HG02943 (cell line): ENCODE measurements around the gene CASZ1.

Experiments
- ATAC-seq: cut with Tn5 transposase; IDR thresholded peaks from one replicate; pipeline ENCODE4 v1.9.1; 2021; ENCODE audit warnings: mild to moderate bottlenecking, low read depth, moderate library complexity; ENCODE audit not compliant: unreplicated experiment

The CASZ1 gene

DNA sequence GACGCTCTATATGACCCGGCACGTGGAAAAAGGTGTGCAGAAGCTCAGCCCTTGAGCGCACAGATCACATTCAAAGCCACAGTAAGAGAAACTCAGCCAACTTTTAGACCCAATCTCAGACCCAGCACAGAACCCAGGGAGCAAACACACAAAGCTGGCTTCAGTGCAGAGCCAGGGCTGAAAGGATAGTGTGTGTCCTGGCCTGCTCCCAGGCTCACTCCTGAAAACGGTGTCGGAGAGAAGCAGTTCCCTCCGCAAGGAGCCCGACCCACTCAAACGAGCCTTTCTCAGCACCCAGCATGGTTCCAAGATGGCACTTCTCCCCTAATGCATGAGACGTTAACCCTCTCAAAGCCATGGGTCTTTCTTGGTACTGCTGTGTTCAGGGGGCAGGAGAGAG lies 39.6 kb downstream of the CASZ1 start:
- no peak for ATAC-seq

DNA sequence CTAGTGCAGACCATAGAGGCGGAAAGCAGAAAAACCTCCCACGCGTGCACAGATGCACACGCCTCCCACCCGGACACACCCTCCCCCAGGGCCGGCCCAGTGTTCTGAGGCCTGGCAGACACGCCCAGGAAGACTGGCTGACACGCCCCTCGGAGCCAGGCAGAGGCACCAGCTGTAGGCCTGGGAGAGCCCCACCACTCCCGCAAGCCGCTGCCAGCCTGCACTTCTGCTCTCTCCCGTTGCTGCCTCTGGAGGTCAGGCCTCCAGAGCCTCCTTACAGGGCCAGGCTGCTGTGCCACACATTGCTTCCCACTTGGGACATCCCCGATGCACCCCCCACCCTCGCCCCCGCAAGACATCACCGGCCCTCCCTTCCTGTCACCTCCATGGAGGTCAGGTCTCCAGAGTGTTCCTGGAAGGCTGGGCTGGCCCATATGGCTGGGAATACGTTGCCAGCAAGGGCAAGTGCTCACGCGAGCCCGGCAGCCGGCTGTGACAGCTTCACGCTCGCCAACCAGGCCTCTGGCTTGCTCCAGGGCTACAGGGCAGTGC lies 40.4 kb downstream of the CASZ1 start:
- no peak for ATAC-seq

DNA sequence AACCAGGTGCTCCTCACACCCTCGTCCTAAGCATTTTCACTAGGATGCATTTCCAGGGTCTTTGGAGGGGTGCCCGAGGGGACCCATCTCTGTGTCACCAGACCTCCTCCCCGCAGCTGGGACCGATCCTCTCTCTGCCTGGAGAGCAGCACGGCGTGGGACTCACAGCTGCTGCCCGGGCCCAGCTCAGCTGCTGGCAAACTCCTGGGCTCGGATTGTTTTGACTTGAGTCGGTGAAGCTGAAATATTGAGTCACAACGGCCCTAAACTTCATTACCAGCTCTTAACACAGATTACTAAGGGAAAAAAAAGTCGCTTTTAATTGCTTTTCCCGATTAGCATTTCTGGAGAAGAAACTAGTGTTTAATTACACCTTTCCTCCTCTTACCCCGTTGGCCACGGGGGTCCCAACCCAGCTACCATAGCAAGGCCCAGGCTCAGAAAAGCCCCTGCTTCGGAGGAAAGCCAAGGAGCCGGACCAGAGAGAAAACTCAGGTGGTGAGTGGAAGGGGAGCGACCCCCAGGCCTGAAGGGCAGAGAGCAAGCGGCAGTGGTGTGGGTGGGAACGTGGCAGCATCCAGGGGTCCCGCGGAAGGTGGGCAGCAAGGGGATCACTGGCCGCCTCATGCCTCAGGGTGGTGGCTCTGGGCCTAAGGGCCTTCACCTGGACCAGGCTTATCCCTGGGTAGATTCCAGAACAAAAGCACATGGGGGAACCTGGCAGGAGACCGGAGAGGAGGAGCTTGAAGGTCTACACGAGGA lies 41.7 kb downstream of the CASZ1 start:
- ATAC-seq: no peak

DNA sequence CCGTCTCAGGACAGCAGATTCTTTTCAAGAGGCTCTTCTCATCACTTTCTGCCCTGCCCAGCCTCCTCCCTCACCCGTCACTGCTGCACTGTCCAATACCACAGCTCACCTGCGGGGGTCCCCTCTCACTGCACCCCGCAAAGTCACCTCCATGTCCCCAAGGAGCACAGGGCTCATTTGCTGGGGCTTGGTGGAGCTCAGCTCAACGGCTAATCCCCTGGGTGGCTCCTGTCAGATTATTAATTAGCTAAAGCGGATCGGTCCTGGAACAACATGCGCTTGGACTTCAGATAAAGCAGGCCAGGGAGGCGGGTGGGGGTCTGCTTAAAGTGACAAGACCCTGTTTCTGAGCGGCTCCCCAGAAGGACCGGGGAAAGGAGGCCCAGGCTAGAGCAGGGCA lies 43.1 kb downstream of the CASZ1 start:
- ATAC-seq: no peak

DNA sequence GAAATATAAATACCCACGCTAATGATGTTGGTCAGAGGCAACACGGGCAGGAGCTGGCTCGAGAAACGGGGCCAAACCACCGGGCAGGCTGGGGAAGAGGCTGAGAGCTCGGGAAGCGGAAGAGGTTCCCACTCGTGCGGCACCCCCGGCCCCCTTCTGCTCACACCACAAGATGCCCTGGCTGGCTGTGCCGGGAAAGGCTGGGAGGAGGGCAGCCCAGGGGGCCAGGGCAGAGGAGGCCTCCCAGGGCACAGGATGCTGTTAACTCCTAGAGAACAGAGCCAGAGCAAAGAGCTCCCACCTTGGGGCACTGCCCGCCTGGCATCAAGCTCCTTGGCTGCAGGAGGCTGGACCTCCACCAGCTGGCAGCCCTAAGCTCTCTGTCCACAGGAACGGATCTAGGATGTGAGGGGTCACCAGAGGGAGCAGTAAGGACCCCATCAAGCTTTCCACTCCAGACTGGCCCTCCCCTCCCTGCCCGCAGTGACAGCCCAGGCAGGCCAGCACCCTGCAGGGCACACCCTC lies 44.8 kb downstream of the CASZ1 start:
- ATAC-seq: no peak

DNA sequence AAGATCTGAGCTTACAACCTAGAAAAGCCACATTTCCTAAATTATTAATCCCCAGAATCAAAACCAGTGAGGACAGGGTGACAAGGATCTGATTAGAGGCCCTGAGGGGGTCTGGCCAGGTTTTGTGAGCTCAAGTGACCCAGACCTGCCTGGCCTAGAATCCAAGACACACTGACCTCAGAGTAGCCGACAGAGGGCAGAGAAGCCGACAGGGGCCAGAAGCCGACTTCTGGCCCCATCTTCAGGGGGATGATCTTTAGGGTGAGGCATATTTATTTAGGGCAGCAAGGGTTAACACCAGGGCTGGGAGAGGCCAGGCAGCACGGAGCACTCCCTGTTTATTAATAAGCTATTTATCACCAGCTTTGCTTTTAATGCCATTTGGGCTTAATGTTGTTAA lies 45.3 kb downstream of the CASZ1 start:
- no peak for ATAC-seq

DNA sequence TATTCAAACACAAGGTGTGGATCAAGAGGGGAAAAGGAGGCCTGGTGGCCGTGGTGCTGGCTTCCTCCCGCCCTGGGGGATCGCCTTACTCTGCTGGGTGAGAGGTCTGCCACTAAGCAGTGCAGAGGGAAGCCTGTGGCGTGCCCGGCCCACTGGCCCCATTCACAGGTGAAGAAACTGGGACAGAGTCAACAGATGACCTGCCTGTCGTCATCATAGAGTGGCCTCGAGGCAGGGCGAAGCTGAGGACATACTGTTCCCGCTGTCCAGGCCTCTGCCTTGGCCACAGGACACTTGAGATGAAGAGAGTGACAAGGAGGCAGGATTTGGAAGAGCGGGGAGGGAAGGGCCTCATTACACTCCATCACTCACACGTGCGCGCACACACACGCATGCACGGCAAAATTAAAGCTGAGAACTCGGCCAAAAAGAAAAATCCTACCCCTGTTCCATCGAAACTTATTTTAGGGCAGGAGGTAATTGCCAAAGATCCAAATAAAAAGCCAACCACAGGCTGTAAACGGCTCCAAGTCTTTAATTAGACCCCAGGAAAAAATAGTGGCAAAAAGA lies 50.5 kb downstream of the CASZ1 start:
- no peak for ATAC-seq

DNA sequence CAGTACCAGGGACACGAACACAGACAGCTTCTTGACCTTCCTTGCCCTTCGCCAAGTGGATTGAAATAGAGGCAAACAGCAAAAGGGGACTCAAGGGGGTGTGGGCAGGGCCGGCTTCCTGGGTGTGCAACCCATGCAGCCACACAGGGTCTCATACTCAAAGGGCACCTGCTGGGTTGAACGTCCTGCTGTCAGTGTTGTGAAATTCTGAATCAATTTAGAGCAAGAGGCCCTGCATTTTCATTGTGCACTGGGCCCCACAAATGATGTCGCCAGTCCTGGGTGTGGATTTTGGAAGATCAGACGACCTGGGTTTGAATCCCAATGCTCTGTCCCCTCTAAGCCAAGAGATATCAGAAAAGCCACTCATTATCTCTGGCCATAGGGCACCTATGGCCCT lies 51.1 kb downstream of the CASZ1 start:
- no peak for ATAC-seq

DNA sequence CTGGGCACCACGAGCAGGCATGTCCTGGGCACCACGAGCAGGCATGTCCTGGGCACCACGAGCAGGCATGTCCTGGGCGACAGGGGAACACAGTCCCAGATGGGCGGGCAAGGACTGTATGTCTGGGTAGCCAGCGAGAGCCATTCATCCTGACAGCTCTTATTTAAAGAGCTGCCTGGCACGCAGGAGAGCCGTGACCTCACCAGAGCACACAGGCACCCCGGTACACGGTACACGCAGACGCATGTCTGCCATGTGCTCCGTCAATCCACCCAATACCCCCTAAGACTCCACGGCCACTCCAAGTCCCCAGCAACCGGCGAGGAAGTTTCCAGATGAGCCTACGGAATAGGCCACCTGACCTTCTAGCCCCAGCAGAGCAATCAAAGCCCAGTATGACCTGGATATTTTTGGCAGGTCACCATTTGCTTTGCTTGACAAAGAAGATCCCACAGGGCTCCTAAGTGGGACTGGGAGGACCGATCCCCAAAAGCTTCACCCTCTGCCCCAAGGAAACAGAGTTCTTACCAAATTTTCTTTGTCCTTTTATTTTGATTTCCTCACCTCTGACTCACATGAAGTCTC lies 51.7 kb downstream of the CASZ1 start:
- no peak for ATAC-seq

DNA sequence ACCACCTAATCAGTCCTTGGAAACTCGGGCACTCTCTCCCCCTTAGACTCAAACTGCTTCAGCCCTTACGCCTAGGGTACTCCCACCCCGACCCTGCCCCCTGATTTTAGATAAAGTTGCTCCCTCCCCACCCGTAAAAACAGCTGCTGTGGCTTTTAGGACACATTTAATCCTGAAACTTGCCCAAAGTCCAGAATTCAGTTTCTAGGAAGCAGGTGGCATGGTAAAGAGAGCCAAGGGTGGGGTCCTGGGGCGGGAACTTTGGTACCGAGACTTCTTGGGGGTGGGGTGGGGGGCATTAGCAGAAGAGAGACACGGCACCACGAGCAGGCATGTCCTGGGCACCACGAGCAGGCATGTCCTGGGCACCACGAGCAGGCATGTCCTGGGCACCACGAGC lies 52.4 kb downstream of the CASZ1 start:
- ATAC-seq: no peak

DNA sequence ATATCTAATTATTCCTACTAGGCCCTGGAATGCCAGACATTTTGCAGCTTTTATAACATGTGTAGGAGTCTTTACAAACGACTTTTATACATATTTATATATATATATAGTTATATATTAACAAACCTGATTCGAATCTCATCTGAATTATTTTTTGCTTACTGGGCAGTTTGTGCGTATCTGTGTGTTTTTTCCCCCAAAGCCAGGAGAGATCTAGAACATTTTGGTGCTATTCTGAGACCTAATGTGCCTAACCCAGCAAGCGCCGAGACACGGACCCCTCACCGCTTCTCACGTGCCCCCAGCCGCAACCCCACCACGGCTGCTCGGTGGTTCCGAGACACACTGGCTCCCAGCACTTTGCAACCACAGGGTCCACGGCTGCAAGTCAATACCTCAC lies 54.8 kb downstream of the CASZ1 start:
- ATAC-seq: no peak

DNA sequence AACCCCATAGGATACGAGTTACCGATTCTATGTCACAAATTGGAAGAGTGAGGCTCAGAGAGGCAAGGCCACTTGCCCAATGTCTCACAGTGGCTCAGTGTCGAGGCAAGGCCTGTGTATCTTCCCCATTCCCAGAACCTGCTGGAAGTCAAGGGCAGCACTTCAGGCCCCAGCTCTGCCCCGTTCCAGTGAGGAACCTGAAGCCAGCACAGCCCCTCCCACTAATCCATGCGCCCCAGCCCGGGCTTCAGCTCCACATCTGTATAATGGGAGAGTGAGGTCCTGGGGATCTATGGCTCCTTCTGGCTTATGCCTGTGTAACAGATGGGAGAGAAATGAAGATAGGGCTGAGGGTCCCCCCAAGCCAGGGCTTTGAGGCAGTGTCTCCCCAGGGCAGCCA lies 56.3 kb downstream of the CASZ1 start:
- ATAC-seq: no peak

DNA sequence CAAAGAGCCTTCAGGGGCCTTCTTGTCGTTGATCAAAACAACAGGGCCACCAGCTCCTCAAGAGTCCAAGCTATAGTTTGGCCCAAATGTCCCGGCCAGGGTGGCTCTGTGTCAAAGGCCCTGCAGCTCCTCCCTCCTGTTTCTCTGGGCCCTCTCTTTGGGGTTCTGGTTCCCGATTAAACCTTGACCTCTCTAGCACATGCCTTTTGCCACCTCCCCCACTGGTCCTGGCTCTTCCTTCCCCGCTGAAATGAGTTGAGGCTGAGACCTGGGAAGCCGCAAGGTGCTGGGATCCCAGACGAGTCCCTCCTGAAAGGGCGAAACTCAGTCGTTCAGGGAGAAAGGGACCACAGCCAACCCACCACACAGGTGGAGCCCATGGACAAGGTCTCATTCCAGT lies 56.9 kb downstream of the CASZ1 start:
- no peak for ATAC-seq

DNA sequence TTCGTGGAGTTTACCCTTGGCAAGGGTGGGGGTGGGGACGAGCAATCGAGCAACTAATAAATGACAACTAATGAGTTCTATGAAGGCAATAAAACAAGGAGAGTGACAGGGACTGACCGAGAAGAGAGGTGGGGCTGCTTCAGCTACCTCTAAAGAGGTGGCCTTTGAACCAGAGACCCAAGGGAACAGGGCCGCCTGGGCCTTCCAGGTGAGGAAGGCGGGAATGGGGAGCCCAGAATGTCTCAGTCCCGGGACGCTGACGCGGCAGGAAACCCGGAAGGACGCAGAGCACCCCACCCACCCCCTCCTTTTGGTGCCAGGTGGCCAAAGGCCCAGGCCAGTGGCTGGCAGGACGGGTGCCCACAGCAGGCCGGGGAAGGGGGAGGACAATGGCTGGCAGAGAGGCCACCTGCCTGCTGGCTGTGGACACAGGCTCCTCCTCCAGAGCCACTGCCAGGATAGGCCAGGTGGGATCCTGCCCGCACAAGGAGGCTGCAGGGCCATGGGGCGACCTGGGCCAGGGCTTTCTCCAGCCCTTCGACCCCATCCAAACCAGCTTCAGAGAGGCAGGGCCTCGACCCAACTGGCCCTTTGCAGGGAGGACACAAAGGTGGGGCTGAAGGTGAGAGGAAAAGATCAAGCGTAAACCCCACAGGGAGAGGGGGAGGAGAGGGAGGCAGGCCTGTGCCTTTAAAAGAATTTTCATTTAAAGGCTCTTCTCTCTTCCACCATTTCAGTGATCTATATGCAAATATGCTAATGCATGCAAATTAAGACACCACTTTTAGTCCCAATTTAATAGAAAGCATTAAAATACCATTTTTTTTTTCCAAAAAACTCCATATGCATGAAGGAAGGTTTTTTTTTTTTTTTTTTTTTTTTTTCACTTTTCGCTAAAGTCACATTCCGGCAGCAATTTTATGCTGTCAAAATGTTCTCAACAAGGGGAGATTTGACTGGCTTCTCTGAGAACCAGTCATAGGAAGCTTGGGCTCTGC lies 58.1 kb downstream of the CASZ1 start:
- ATAC-seq: no peak

DNA sequence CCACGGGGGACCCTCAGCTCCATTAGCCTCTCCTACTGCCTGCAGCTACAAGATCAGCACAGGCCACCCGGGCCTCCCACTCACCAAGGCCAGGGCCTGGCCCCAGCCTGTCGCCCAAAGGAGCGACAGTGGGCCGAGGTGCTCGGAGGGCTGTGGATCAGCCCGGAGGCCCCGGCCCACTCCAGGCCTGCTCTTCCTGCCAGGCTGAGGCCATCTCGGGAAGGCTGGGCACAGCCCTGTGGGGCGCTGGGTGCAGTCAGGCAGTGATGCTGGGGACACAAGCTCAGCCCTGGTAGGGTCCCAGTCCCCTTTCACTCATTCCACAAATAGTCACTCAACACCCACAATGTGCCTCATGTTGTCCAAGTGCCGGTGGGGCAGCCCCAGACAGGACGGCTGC lies 58.8 kb downstream of the CASZ1 start:
- ATAC-seq: no peak

DNA sequence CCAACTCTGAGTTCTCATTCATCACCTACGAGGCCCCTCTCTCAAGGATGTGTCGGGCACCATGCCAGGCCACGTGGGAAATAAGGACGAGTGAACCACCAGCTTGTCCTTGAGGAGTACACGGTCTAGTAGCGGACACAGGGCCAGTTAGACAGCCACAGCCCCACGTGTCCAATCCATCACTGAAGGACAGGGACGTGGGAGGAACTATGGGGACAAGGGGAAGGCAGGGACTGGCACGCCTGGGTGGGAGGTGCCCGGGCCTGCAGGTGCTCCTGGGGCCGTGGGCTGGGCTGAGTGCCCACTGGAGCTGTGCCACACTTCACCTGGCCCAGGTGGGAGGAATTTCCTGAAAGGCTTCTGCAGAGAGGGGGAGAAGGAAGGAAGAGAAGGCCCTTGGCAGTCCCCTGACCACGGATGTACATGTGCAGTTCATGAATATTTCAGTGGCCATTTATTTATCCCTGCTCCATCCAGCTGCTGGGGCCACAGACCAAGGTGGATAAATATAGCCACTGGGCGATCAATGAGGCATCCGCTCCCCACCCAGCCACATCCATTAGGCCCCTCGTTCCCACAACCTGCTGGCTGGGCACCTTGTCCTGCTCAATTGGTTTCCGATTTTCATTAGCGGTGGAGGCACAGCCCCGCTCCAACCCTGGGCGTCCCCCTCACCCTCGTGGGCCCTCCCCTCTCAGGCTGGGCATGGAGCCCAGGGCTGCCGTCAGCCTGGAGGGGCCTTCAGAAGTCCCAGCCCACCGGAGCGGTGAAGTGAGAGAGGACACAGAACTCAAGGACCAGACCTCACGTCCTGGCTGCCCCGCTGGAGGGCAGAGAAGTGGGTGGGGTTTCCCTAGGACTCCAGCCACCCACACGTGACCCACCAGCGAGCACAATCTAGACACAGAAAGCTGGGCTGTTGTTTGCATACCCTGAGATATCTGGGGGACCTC lies 59.5 kb downstream of the CASZ1 start:
- no peak for ATAC-seq

DNA sequence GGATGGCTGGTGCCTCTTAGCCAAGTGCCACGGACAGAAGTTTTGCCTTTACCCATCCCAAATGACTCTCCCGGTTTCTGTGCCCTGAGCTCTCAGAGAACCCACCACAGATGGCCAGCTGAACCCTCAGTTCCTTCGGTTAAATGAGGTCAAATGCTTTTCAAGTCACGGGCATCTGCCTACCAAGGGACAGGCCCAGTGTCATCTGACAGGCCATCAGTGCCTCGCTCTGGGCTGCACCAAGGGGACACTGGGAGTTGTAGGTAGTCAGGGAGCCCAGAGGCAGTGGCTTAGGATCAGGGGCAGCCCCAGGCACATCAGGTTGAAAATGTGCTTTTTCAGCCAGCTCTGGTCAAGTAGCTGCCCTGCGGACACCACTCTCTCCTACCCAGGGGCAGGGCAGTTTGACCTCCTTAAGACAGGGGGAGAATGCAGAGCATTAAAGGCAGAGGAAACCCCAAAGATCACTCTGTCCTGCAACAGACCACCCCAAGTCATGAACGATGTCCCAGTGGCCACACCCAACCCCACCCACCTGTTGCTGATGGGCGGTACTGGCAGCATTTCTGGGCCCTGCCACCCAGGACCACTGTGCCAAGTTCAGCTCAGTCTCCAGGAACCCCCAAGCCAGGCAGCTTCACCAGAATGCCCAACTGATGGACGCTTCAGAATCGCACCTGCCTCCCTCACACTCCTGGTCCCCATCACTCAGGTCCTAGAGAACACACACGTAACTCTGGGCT lies 60.7 kb downstream of the CASZ1 start:
- ATAC-seq: no peak

DNA sequence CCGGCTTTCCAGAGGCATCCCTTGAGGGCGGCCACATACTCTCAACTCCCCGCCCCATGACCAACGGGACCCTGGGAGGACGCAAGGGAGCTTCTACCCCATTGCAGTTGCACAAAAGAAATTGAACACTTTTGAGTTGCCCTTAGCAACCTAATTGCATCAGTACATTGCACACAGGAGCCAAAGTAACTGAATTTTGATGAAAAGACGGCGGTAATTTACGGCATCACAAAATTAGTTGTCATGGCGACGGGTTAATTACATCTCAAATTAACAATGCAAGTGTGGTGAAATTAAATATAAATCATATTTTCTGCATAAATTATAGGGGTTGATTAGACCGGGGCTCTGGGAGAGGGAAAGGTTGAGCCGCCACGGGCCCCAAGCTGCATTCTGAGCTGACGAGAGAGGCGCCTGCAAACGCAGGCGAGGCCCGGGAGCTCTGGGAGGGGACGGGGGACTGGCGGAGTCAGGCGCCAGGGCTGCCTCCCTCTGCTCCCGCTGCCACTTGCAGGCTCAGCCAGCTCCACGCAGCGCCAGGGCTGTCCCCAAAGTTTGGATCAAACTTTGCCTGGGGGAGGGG lies 61.4 kb downstream of the CASZ1 start:
- ATAC-seq: no peak
